Left renal pelvis (tissue), 4 donors: Measurements from ENCODE around the gene CASP8. TPM values are rescaled to one million over a fixed set of nuclear protein-coding genes. Genes with fewer than 3 reads are reported as not detected.
A peak's percentile ranks its signal among the peaks of the same experiment; 100 is the strongest.

Source experiments
- DNase-seq, 4 donors: peaks; one replicate each; pipeline ENCODE4 v3.0.0-alpha.2; 2013; ENCODE audit warnings: low read depth in 4 of 4, low spot score in 3 of 4
- polyA plus RNA-seq, 4 donors: library from polyadenylated mRNA; unstranded; fragments of 120-200 nt; gene quantifications; one replicate each; pipeline ENCODE4 v1.2.1, GENCODE V29; 2013; ENCODE audit not compliant: insufficient read length in 4 of 4

CASP8 gene
- polyA plus RNA-seq = 10 to 100 TPM; 13.9 to 17.6 (median 16.6) TPM

- no peak for DNase-seq
Observed at GRCh38 chr2:201260302-201260800, at the start of gene CASP8. CASP8 (plus strand) TSS chr2:201260536; CDS start chr2:201266487, 5,951 bp downstream.

GRCh38 chr2:201215963-201216362 lies 44.4 kb upstream of the CASP8 start:
- DNase-seq = no peak

DNA sequence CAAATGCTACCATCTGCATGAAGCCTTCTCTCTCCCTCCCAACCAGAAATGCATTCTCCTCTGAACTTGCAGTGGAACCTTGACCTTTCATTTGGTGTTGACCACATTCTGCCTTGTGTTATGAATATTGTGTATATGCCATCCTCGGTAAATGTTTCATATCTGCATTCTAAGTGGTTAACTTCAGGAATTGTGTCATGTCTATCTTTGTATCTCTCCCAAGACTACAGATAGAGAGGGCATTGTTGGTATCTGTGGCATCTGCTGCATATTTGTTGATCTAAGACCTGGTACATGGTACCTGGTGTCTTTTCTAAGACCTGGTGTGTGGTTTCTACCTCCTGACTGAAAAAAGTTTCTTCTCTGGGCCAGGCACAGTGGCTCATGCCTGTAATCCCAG lies 43.4 kb upstream of the CASP8 start:
- DNase-seq = no peak

GRCh38 chr2:201218780-201219179 lies 41.6 kb upstream of the CASP8 start:
- no peak for DNase-seq

DNA sequence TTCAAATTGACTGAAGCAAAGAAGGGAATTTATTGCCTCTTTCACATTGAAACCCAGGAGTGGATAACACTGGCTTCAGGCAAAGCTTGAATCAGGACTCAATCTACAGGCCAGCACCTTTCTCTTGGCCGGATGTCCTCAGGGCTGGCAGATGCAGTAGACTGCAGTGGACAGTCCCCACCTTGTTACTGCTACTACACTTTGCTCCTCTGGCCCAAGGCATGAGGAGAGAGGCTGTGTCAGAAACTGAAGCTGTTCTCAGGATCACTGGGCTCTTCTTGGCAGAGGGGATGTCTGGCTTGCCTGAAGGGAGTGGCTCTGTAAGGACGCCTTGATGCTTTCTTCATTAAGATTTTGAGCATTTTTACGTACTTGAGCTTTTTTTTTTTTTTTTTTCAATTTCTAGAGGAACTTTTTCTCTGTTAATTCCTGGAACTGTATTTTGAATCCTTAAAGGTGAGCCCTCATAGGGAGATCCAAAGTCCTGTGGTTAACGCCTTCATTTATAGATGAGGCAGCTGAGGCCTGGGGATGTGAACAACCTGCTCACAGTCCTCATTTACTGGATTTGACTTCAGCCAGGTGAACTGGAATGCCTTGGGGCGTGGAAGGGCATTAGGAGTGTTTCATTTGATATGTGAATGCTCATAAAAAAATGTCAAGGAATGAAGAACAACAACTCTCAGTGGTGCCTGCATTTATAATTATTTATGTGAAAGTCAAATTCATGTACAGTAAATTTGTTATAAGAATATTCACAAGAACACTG lies 40.8 kb upstream of the CASP8 start:
- DNase-seq = no peak

DNA sequence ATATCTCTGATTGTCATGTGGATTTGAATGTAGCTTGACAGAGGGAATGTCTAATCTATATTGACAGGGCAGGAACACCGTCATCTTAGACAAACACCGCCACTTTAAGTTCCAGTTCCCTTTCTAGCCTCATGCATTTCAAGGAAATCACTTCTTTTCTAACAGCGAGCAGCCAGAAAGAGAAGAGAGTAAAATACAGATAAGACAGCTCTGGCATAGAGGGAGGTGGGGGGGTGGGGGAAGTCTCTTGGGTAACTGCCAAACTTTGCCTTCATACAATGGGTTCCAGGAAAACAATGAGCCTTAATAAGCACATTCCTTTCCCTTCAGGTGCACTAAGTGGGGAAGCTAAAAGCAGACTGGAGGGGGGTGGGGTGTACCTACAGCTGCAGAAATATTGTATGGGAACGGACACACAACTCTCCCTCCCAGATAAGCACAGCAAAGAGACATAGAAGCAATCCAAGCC lies 40.2 kb upstream of the CASP8 start:
- DNase-seq = no peak

- no peak for DNase-seq
Observed at GRCh38 chr2:201223089-201224073, 37.0 kb upstream of the CASP8 start.

GRCh38 chr2:201228271-201228911 lies 31.9 kb upstream of the CASP8 start:
- DNase-seq = no peak

- no peak for DNase-seq
Observed at GRCh38 chr2:201228912-201229290, 31.4 kb upstream of the CASP8 start.

DNA sequence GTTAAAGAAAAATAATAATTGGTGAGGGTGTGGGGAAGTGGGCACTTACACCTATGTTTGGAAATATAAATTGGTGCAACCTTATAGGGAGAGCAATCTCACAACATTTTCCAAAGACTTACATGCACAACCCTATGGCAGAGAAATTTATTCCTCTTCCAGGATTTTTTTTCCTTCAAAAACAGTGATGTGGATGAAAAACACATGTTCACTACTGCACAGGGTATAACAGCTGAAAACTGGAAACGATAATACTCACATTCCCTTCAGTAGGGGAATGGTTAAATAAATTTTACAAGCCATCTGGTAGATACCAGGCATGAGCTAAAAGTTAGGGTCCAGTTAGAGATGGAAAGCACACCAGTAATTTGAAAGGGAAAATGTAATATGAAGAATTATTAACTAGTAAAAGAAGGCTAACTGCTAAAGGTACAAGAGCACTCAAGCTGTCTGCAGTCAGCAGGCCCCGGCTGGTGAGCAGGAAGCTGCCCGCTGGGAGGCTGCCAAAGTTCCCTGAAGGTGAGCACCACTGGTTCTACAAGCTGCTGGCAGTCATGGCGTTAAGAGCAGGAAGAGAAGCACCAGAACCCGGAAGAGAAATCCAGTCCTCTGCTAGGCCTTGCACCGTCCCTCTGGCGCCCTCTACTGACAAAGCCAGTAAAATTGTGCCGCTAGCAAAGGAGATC lies 28.4 kb upstream of the CASP8 start:
- peak; percentile 68 to 77 (median 74) for DNase-seq

DNA sequence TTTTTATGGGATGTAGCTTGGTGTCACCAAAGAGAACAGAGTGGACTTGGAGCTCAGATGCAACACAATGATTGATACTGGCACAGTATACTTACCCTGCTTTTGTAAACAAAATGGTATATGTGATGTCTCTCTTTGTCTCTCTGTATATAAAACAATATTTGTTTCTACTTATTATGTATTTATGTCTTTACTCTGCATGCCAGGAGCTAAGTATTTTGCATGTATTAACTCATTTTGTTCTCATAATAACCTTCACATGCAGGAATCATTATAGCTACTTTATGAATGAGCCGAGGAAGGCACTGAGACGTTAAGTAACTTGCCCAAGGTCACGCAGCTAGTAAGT lies 27.9 kb upstream of the CASP8 start:
- DNase-seq = no peak

GRCh38 chr2:201233192-201233811 lies 27.0 kb upstream of the CASP8 start:
- no peak for DNase-seq

DNA sequence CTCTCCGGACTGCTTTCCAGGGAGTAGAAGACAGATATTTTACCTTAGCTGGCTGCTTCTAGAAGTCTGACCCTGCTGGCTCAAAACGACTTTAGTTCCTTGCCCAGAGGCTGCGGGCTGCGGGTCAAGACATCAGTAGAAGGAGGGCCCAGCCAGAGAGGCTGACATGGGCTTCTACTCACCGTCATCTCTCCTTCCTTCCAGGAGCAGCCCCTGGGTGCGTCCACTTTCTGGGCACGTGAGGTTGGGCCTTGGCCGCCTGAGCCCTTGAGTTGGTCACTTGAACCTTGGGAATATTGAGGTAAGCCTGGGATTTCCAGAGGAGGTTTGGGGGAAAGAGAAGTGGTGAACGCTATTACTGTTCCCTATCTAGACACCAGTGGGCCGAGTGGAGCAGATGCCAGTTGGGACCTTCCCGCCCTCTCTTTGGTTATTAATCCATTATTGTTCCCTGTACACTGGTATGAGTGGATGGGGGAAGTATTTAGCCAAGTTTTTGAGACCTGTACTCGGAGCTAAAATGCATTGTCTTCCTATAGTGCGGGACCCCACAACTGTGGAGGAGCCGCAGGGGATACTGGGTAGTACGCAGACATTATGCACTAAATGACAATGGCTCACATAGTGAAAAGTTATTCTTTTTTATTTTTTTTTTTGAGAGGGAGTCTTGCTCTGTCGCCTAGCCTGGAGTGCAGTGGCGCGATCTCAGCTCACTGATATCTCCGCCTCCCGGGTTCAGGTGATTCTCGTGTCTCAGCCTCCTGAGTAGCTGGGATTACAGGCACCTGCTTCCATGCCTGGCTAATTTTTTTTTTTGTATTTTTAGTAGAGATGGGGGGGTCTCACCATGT lies 26.3 kb upstream of the CASP8 start:
- no peak for DNase-seq

DNA sequence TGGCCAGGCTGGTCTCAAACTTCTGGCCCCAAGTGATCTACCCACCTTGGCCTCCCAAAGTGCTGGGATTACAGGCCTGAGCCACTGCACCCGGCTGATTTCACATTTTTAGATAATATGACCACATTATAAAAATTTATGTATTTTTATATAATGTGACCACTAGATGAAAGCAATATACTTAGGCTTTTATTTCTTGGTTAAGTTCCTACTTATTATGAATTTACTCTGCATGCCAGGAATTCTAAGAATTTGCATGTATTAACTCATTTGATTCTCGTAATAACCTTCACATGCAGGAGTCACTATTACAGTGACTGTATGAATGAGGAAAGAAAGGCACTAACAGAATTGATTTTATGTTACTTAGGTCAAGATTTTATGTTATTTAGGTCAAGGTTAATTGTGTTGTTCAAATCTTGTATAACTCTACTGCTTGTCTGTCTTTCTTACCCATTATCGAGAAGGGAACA lies 25.6 kb upstream of the CASP8 start:
- DNase-seq = no peak

DNA sequence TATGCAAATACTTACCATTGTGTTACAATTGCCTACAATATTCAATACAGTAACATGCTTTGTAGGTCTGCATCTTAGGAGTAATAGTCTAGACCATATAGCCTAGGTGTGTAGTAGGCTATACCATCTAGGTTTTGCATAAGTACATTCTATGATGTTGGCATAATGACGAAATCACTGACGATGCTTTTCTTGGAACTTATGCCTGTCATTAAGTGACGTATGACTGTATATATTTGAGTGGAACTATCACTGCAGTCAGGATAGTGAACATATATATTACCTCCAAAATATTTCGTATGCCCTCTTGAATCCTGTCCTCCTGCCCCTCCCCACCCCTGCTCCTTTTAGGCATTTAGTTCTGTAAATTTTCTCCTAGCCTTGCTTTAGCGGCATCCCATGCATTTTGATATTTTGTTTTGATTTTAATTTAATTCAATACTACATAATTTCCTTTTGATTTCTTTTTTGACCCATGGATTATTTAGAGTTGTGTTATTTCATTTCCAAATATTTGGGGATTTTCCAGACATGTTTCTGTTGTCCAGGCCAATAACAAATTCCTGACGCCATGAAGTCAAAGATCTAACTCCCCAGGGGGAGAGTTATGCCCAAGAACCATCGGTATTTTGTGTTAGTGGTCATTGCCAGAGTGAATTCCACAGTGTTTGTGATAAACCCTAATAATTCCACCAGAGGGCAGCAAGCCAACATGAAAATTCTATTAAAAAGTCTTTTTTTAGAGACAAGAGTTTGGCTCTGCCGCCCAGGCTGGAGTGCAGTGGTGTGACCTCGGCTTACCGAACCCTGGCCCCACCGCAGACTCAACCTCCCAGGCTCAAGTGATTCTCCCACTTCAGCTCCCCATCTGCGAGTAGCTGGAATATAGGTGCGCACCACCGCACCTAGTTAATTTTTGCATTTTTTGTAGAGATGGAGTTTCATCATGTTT lies 24.2 kb upstream of the CASP8 start:
- DNase-seq = peak in 3 of 4 donors; percentile 46 to 48 (median 46)

- no peak for DNase-seq
Observed at GRCh38 chr2:201237486-201238123, 22.7 kb upstream of the CASP8 start.
